HG02763 (cell line): Measurements from ENCODE around the gene CAMKMT.

Source experiments
- ATAC-seq: cut with Tn5 transposase; IDR thresholded peaks from one replicate; pipeline ENCODE4 v1.9.1; 2021; ENCODE audit warnings: mild to moderate bottlenecking, moderate library complexity; ENCODE audit not compliant: unreplicated experiment

Gene CAMKMT

DNA sequence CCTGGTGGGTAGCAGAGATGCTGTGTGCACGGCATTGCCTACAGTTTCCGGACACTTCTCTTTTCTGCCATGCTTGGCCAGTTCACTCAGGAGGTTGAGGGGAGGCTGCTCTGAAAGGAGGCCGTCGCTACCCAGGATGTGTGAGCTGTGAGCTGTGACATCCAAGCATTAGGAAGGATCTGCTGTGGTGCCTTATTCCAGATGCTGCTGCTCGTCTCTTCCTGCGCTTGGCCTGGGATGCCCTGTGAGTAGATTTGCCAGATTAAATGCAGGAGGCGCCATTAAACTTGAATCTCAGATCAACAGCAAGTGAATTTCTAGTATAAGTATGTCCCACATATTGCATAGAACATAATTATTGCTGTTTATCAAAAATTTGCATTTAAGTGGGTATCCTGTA lies 455.5 kb downstream of the CAMKMT start:
- ATAC-seq = no peak

- no peak for ATAC-seq
These were observed 456.1 kb downstream of the CAMKMT start for GRCh38 chr2:44817673-44818335.

- no peak for ATAC-seq
These were observed 457.3 kb downstream of the CAMKMT start for GRCh38 chr2:44819061-44819460.

DNA sequence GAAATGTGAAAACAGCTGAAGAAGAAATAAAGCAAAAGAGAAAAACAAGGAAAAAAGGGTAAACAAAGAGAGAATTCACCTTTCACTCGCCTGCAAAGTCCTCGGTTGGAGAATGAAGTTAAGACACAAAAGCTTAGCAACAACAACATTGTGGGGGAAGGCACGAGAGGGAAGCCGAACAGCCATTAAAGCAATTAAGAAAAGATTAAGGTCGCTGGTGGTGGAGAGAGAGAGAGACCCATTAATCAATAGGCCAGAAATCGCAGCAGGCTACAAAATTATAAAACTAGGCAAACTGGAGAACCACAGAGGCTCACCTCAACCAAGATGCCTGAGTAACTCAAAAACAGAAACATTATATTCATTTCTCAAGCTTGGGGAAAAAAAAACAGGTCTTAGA lies 459.8 kb downstream of the CAMKMT start:
- no peak for ATAC-seq

GRCh38 chr2:44822174-44822573 lies 460.4 kb downstream of the CAMKMT start:
- no peak for ATAC-seq
